K562 (cell line): ENCODE data around the gene CST4.

Source experiments
- CBX8 ChIP-seq: fragments of 200-600 bp; sonication (generic); IDR thresholded peaks from 2 replicates; pipeline ENCODE4 v1.6.1; 2012; ENCODE audit warnings: borderline replicate concordance, mixed run types, low read depth, mild to moderate bottlenecking, moderate library complexity, mixed read lengths, low read length, control low read depth, inconsistent platforms; ENCODE audit not compliant: poor library complexity, severe bottlenecking; ENCODE audit errors: extremely low read depth
- CHAMP1 ChIP-seq: fragments of 450-650 bp; IDR thresholded peaks from 2 replicates; pipeline ENCODE4 v1.6.1; 2016; ENCODE audit warnings: mild to moderate bottlenecking
- EZH2 ChIP-seq: IDR thresholded peaks from 2 replicates; pipeline ENCODE4 v1.6.1; 2012; ENCODE audit warnings: low read depth, mild to moderate bottlenecking, inconsistent platforms, low read length, borderline replicate concordance
- FOS ChIP-seq: IDR thresholded peaks from 3 replicates; pipeline ENCODE4 v1.6.1; 2011; ENCODE audit not compliant: insufficient read length; ENCODE audit errors: extremely low read depth
- JUND ChIP-seq, 2 experiments: IDR thresholded peaks; 2 replicates in 1 of 2; 3 replicates in 1 of 2; pipeline ENCODE4 v1.6.1; 2011; ENCODE audit warnings: borderline replicate concordance in 2 of 2, low read depth in 2 of 2, low read length in 2 of 2, improper control_type of control experiment in 1 of 2, missing biosample characterization in 1 of 2, missing genetic modification characterization in 1 of 2, missing genetic modification reagents in 1 of 2
- NBN ChIP-seq: fragments of 450-650 bp; IDR thresholded peaks from 2 replicates; pipeline ENCODE4 v1.6.1; 2016; ENCODE audit warnings: low read depth, mild to moderate bottlenecking
- PML ChIP-seq: IDR thresholded peaks from 2 replicates; pipeline ENCODE4 v1.6.1; 2012; ENCODE audit warnings: low read length, inconsistent platforms
- POLR2AphosphoS5 ChIP-seq: IDR thresholded peaks from 2 replicates; pipeline ENCODE4 v1.6.1; 2011; ENCODE audit warnings: mild to moderate bottlenecking, low read depth, low read length, moderate library complexity; ENCODE audit not compliant: control insufficient read depth, insufficient read depth
- SMC3 ChIP-seq: conservative IDR thresholded peaks from 2 replicates; pipeline ENCODE4 v1.6.1; 2011; ENCODE audit warnings: low read depth, low read length, improper control_type of control experiment; ENCODE audit not compliant: insufficient read depth
- SPI1 ChIP-seq: IDR thresholded peaks from 2 replicates; pipeline ENCODE4 v1.6.1; 2011; ENCODE audit warnings: low read depth, low read length, control low read depth, borderline replicate concordance
- ZNF12 ChIP-seq: sonication (generic); formaldehyde crosslinking; IDR thresholded peaks from 2 replicates; pipeline ENCODE4 v1.4.0; 2020; ENCODE audit warnings: mild to moderate bottlenecking, missing genetic modification reagents
- TF ChIP-seq, protein P1 (sequence below): sonication (generic); formaldehyde crosslinking; IDR thresholded peaks from 2 replicates; pipeline ENCODE4 v1.8.1; 2023; ENCODE audit warnings: mild to moderate bottlenecking, missing genetic modification reagents
- TF ChIP-seq, protein P2 (sequence below): fragments of 450-650 bp; IDR thresholded peaks from 2 replicates; pipeline ENCODE4 v1.6.1; 2017; ENCODE audit warnings: antibody characterized with exemption
- TF ChIP-seq, protein P3 (sequence below): sonication (generic); formaldehyde crosslinking; IDR thresholded peaks from 2 replicates; pipeline ENCODE4 v1.9.0; 2022; ENCODE audit warnings: mild to moderate bottlenecking, missing genetic modification reagents

GRCh38 chr20:23666189-23666588 is 22.6 kb downstream of the CST4 start:
- TF ChIP-seq, protein P1, sequence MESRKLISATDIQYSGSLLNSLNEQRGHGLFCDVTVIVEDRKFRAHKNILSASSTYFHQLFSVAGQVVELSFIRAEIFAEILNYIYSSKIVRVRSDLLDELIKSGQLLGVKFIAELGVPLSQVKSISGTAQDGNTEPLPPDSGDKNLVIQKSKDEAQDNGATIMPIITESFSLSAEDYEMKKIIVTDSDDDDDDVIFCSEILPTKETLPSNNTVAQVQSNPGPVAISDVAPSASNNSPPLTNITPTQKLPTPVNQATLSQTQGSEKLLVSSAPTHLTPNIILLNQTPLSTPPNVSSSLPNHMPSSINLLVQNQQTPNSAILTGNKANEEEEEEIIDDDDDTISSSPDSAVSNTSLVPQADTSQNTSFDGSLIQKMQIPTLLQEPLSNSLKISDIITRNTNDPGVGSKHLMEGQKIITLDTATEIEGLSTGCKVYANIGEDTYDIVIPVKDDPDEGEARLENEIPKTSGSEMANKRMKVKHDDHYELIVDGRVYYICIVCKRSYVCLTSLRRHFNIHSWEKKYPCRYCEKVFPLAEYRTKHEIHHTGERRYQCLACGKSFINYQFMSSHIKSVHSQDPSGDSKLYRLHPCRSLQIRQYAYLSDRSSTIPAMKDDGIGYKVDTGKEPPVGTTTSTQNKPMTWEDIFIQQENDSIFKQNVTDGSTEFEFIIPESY (CRISPR knock-in tag): no peak
- no peak for TF ChIP-seq SMC3
- TF ChIP-seq POLR2AphosphoS5: no peak
- TF ChIP-seq, protein P2, sequence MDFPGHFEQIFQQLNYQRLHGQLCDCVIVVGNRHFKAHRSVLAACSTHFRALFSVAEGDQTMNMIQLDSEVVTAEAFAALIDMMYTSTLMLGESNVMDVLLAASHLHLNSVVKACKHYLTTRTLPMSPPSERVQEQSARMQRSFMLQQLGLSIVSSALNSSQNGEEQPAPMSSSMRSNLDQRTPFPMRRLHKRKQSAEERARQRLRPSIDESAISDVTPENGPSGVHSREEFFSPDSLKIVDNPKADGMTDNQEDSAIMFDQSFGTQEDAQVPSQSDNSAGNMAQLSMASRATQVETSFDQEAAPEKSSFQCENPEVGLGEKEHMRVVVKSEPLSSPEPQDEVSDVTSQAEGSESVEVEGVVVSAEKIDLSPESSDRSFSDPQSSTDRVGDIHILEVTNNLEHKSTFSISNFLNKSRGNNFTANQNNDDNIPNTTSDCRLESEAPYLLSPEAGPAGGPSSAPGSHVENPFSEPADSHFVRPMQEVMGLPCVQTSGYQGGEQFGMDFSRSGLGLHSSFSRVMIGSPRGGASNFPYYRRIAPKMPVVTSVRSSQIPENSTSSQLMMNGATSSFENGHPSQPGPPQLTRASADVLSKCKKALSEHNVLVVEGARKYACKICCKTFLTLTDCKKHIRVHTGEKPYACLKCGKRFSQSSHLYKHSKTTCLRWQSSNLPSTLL: no peak
- no peak for TF ChIP-seq FOS
- no peak for TF ChIP-seq ZNF12 (CRISPR knock-in tag)
- no peak for TF ChIP-seq NBN
- no peak for TF ChIP-seq JUND (IDR thresholded peaks at IDR 0.05; ENCODE audit: borderline replicate concordance, low read depth, low read length)
- TF ChIP-seq JUND (tag; IDR thresholded peaks at IDR 0.05; ENCODE audit: borderline replicate concordance, low read depth, low read length): no peak
- no peak for TF ChIP-seq EZH2
- no peak for TF ChIP-seq PML
- TF ChIP-seq, protein P3, sequence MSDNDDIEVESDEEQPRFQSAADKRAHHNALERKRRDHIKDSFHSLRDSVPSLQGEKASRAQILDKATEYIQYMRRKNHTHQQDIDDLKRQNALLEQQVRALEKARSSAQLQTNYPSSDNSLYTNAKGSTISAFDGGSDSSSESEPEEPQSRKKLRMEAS: no peak
- TF ChIP-seq SPI1: no peak
- no peak for TF ChIP-seq CHAMP1
- TF ChIP-seq CBX8: no peak
